Middle frontal gyrus (tissue), 1 donor: ENCODE measurements around the gene GFOD2.

Experiments used
- DNase-seq: peaks from one replicate; pipeline ENCODE4 v3.0.0-alpha.2; 2015; ENCODE audit warnings: low spot score; ENCODE audit errors: extremely low spot score

GFOD2 gene

GRCh38 chr16:67659675-67660563, 59.2 kb downstream of the GFOD2 start, which contains the start of gene ACD:
Gene ACD, minus strand, starts transcription at chr16:67660260. Its CDS starts 40 bp downstream, at chr16:67660220.
- peak; percentile 96 for DNase-seq

GRCh38 chr16:67658849-67659674, 60.1 kb downstream of the GFOD2 start:
- DNase-seq = no peak

GRCh38 chr16:67657751-67658518, 61.2 kb downstream of the GFOD2 start:
- DNase-seq = no peak

GRCh38 chr16:67657017-67657608, 62.0 kb downstream of the GFOD2 start:
- no peak for DNase-seq

GRCh38 chr16:67656344-67657016, 62.6 kb downstream of the GFOD2 start:
- no peak for DNase-seq

GRCh38 chr16:67655363-67655762, 63.8 kb downstream of the GFOD2 start:
- no peak for DNase-seq

- no peak for DNase-seq
Observed at GRCh38 chr16:67654403-67654911, 64.7 kb downstream of the GFOD2 start.

- DNase-seq = no peak
Observed at GRCh38 chr16:67653789-67654402, 65.2 kb downstream of the GFOD2 start.

- DNase-seq = no peak
Observed at GRCh38 chr16:67653128-67653788, 65.9 kb downstream of the GFOD2 start.

GRCh38 chr16:67652578-67653127, 66.5 kb downstream of the GFOD2 start:
- no peak for DNase-seq

GRCh38 chr16:67651847-67652246, 67.3 kb downstream of the GFOD2 start:
- DNase-seq = no peak

GRCh38 chr16:67651039-67651438, 68.1 kb downstream of the GFOD2 start:
- DNase-seq = no peak

- DNase-seq = no peak
Observed at GRCh38 chr16:67650023-67650422, 69.1 kb downstream of the GFOD2 start.

GRCh38 chr16:67649494-67649931, 69.6 kb downstream of the GFOD2 start:
- DNase-seq = no peak

- DNase-seq = no peak
Observed at GRCh38 chr16:67648764-67649407, 70.2 kb downstream of the GFOD2 start.

GRCh38 chr16:67648088-67648763, 70.9 kb downstream of the GFOD2 start:
- DNase-seq = no peak

GRCh38 chr16:67647681-67648080, 71.4 kb downstream of the GFOD2 start:
- no peak for DNase-seq

- no peak for DNase-seq
Observed at GRCh38 chr16:67647111-67647651, 71.9 kb downstream of the GFOD2 start.
